Measurements from ENCODE around the gene ZSCAN10. TPM values are rescaled to one million over a fixed set of nuclear protein-coding genes. Genes with fewer than 3 reads are reported as not detected.

The ZSCAN10 gene
- total RNA-seq, 1 experiment from 2014 or later = 0.73 TPM

DNA sequence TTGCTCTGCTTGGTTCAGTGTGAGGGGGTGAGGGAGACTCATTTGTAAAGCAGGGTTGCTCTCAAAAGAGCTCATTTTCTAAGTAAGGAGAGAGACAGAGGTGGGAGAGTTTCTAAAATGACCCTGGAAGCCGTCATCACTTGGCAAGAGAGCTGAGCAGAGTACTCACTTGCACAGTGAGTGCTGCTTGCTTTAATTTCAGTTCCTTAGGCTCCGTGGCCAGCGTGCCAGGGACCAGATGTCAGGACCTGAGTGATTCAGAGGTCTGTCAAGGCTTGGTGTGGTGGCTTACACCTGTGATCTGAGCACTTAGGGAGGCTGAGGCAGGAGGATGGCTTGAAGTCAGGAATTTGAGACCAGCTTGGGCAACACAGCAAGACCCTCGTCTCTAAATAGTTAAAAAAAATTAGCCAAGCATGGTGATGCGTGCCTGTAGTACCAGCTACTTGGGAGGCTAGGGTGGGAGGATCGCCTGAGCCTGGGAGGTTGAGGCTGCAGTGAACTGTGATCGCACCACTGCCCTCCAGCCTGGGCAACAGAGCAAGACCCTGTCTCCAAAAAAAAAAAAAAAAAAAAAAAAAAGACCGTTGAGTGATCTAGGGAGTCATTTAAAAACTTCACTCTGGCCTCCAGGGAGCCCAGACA is 24.0 kb upstream of the ZSCAN10 start:
- Histone ChIP-seq H3K27me3 (no peaks in the 10 kb centered on the region), H3K36me3 (peaks cover 17% of the 10 kb centered on the region), H3K27ac (no peak overlapping the region), H3K4me1 (peaks cover 37% of the 10 kb centered on the region), H3K9me3 (replicated peaks) (no peaks in the 10 kb centered on the region), H3K4me3 (no peak overlapping the region)
- DNase-seq = no peak

DNA sequence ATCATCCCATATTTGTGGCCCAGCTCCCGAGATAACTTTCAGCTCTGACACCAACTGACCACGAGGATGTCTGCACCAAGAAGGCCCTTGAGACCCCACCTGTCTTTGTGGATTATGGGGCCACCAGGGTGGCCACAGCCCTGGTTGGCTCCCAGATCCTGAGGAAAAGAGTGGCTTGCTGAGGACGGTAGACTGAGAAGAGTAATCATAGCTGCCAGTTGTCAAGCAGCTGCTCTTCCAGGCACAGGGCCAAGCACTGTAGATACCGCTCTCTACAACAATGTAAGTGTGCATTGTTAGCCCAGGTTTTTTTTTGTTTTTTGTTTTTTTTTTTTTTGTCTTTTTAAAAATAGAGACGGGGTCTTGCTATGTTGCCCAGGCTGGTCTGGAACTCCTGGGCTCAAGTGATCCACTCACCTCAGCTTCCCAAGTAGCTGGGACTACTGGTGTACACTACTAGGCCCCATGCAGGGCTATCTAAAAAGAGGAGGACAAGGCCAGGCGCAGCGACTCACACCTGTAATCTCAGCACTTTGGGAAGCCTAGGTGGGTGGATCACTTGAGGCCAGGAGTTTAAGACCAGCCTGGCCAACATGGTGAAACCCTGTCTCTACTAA is 22.9 kb upstream of the ZSCAN10 start:
- peak; percentile 95 to 96 for DNase-seq
- peak overlapping the region; percentile 55 for H3K27ac ChIP-seq

GRCh38 chr16:3120435-3120834 is 21.3 kb upstream of the ZSCAN10 start:
- peaks cover 28% of the 10 kb centered on the region for H3K4me1 ChIP-seq
- no peak overlapping the region for H3K27ac ChIP-seq
- DNase-seq = no peak
- no peaks in the 10 kb centered on the region for H3K9me3 ChIP-seq (replicated peaks)
- H3K4me3 ChIP-seq = no peak overlapping the region
- H3K27me3 ChIP-seq = no peaks in the 10 kb centered on the region
- peaks cover 32% of the 10 kb centered on the region for H3K36me3 ChIP-seq

More for the DNA sequence above, 22.9 kb upstream of the ZSCAN10 start:
- H3K4me3 ChIP-seq = no peak overlapping the region
- H3K9me3 ChIP-seq (replicated peaks) = no peaks in the 10 kb centered on the region
- peaks cover 28% of the 10 kb centered on the region for H3K4me1 ChIP-seq
- peaks cover 20% of the 10 kb centered on the region for H3K36me3 ChIP-seq
- H3K27me3 ChIP-seq = no peaks in the 10 kb centered on the region

DNA sequence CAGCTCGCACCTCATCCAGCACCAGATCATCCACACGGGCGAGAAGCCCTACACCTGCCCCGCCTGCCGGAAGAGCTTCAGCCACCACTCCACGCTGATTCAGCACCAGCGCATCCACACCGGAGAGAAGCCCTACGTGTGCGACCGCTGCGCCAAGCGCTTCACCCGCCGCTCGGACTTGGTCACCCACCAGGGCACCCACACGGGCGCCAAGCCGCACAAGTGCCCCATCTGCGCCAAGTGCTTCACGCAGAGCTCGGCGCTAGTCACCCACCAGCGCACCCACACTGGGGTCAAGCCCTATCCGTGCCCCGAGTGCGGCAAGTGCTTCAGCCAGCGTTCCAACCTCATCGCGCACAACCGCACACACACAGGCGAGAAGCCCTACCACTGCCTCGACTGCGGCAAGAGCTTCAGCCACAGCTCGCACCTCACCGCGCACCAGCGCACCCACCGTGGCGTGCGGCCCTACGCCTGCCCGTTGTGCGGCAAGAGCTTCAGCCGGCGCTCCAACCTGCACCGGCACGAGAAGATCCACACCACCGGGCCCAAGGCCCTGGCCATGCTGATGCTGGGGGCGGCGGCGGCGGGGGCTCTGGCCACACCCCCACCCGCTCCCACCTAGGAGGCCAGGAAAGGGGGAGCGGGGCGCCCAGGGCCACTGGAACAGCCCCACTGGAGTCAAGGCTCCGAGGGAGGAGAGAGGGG is 20.8 kb upstream of the ZSCAN10 start:
- no peak for DNase-seq
- H3K4me3 ChIP-seq = no peak overlapping the region
- no peaks in the 10 kb centered on the region for H3K9me3 ChIP-seq (replicated peaks)
- no peak overlapping the region for H3K27ac ChIP-seq
- peaks cover 27% of the 10 kb centered on the region for H3K4me1 ChIP-seq
- peaks cover 35% of the 10 kb centered on the region for H3K36me3 ChIP-seq
- H3K27me3 ChIP-seq = no peaks in the 10 kb centered on the region

GRCh38 chr16:3119286-3119685 is 20.2 kb upstream of the ZSCAN10 start:
- DNase-seq = no peak
- peaks cover 35% of the 10 kb centered on the region for H3K36me3 ChIP-seq

DNA sequence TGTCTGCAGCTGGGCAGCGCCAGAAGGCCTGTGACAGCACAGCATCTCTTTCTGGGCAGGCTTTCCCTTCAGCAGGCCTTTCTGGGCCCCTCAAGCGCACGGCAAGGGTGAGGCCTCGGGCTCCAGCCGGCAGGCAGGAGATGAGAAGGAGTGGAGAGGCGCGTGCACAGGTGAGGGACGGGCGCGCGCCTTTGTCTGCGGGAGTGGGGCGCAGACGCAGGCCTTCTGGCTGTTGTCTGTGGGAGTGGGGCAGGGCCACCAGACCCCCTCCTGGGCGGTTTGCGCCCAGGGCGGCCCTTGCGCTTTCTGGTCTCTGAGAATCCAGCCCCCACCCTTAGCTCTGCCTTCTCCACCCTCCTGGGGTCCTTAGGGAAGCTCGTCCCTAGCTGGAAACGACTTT is 19.8 kb upstream of the ZSCAN10 start:
- Histone ChIP-seq H3K36me3 (peaks cover 35% of the 10 kb centered on the region), H3K4me1 (peaks cover 35% of the 10 kb centered on the region), H3K4me3 (no peak overlapping the region), H3K27me3 (no peaks in the 10 kb centered on the region), H3K27ac (no peak overlapping the region), H3K9me3 (replicated peaks) (no peaks in the 10 kb centered on the region)
- DNase-seq = no peak

More at GRCh38 chr16:3119286-3119685, 20.2 kb upstream of the ZSCAN10 start:
- no peaks in the 10 kb centered on the region for H3K9me3 ChIP-seq (replicated peaks)
- H3K27ac ChIP-seq = no peak overlapping the region
- H3K4me1 ChIP-seq = peaks cover 32% of the 10 kb centered on the region
- no peak overlapping the region for H3K4me3 ChIP-seq
- no peaks in the 10 kb centered on the region for H3K27me3 ChIP-seq

DNA sequence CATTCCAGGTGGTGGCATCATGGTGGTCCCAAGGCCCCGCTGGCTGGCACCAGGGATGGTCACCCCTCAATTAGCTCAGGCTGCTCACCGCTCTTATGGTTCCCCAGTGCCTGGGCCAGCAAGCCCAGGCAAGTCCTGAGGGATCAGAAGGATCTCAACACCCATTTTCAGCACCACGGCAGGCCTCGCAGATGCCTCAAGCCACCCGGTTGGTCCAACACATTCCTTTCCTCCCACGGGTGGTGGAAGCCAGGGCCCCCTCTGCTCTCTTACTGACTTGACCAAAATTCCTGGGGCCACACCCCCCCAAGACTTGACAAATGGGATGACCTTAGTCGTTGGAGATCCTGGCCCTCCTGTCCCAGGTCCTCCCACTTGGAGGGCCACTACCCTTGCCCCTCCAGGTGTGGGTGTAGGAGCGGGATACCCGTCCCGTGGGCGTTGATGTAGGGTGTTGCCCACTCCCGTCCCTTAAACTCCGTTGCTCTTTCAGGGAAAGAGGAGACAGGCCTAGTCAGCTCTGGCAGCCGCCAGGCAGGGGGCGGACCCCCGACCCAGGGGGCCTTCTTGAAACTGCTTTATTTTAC is 19.2 kb upstream of the ZSCAN10 start:
- Histone ChIP-seq H3K27me3 (no peaks in the 10 kb centered on the region), H3K27ac (no peak overlapping the region), H3K36me3 (peaks cover 35% of the 10 kb centered on the region), H3K9me3 (replicated peaks) (no peaks in the 10 kb centered on the region), H3K4me3 (no peak overlapping the region), H3K4me1 (peaks cover 32% of the 10 kb centered on the region)
- DNase-seq = no peak

- Histone ChIP-seq H3K4me1 (peaks cover 12% of the 10 kb centered on the region), H3K27me3 (no peaks in the 10 kb centered on the region), H3K36me3 (peaks cover 35% of the 10 kb centered on the region), H3K27ac (no peak overlapping the region), H3K9me3 (replicated peaks) (no peaks in the 10 kb centered on the region), H3K4me3 (no peak overlapping the region)
- no peak for DNase-seq
These were observed 16.5 kb upstream of the ZSCAN10 start for GRCh38 chr16:3115561-3115960.

DNA sequence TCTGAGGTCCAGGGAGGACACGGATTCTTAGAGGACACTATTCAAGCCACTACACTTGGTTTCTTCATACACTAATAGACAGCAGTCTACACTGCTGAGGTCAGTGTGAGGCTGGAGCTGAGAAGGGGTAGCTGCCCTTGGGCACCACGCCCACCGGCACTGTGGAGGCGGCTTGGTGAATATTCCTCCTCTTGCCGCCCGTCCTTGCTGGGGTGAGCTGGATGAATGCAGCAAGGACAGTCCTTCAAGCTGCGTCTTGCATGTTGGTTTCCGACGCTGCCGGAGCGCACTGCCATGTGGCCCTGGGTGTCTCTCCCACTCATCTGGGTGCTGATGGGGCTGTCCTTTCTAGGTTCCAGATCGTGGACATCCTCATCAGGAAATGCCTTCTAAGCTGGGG is 15.9 kb upstream of the ZSCAN10 start:
- no peaks in the 10 kb centered on the region for H3K27me3 ChIP-seq
- H3K9me3 ChIP-seq (replicated peaks) = no peaks in the 10 kb centered on the region
- peak overlapping the region; percentile 68; the same call in 1 of the 2 replicates for H3K4me3 ChIP-seq
- peaks cover 12% of the 10 kb centered on the region for H3K4me1 ChIP-seq
- DNase-seq = no peak
- H3K36me3 ChIP-seq = peaks cover 33% of the 10 kb centered on the region
- peak overlapping the region; percentile 96 for H3K27ac ChIP-seq

- Histone ChIP-seq H3K4me3 (peak overlapping the region; percentile 68), H3K27ac (peak overlapping the region; percentile 96), H3K9me3 (replicated peaks) (no peaks in the 10 kb centered on the region), H3K36me3 (peaks cover 26% of the 10 kb centered on the region), H3K4me1 (peaks cover 12% of the 10 kb centered on the region), H3K27me3 (no peaks in the 10 kb centered on the region)
- peak; percentile 73 to 74 for DNase-seq
These were observed 14.8 kb upstream of the ZSCAN10 start for GRCh38 chr16:3113765-3114479.

- Histone ChIP-seq H3K4me3 (peak overlapping the region; percentile 68), H3K9me3 (replicated peaks) (no peaks in the 10 kb centered on the region), H3K27ac (peak overlapping the region; percentile 96), H3K36me3 (peaks cover 17% of the 10 kb centered on the region), H3K4me1 (peaks cover 16% of the 10 kb centered on the region), H3K27me3 (no peaks in the 10 kb centered on the region)
- peak; percentile 44 to 54 for DNase-seq
These were observed 13.9 kb upstream of the ZSCAN10 start for GRCh38 chr16:3112881-3113574.

- H3K4me3 ChIP-seq = peak within 1 kb of the TSS; percentile 68
- H3K27me3 ChIP-seq = no peaks in the 10 kb centered on the region
- H3K36me3 ChIP-seq = peaks cover 17% of the 10 kb centered on the region
- DNase-seq = peak; percentile 83 to 86
- H3K27ac ChIP-seq = peak within 1 kb of the TSS; percentile 96
- peaks cover 16% of the 10 kb centered on the region for H3K4me1 ChIP-seq
- H3K9me3 ChIP-seq (replicated peaks) = no peaks in the 10 kb centered on the region
These were observed 13.2 kb upstream of the ZSCAN10 start, which contains the start of gene ZNF205 for GRCh38 chr16:3112058-3112880. ZNF205 (plus strand) TSS chr16:3112586; CDS start chr16:3113431, 845 bp downstream.

- Histone ChIP-seq H3K27me3 (no peaks in the 10 kb centered on the region), H3K36me3 (no peaks in the 10 kb centered on the region), H3K4me1 (peaks cover 10% of the 10 kb centered on the region), H3K4me3 (peak overlapping the region; percentile 75), H3K9me3 (replicated peaks) (no peaks in the 10 kb centered on the region), H3K27ac (peak overlapping the region; percentile 67)
- DNase-seq = peak; percentile 92 to 93
These were observed 7.3 kb upstream of the ZSCAN10 start for GRCh38 chr16:3106205-3106928.

All from SJCRH30 (cell line).